ENCODE results near the gene UBA52.

The UBA52 gene

DNA sequence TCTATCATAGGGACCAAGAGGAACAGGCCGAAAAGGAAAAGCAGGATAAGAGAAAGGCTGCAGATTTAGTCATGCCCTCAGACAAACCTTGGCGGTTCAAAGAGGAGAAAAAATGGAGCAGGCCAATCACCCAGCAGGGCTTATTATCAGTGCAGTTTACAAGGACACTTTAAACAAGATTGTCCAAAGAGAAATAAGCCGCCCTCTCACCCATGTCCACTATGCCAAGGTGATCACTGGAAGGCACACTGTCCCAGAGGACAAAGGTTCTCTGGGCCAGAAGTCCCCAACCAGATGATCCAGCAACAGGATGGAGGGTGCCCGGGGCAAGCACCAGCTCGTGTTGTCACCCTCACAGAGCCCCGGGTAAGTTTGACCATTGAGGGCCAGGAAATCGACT, 8.7 kb downstream of the UBA52 start:
- TF ChIP-seq EZH2 (optimal IDR thresholded peaks at IDR 0.05; ENCODE audit: low read depth, low read length) = no peak
- TF ChIP-seq, protein P1, sequence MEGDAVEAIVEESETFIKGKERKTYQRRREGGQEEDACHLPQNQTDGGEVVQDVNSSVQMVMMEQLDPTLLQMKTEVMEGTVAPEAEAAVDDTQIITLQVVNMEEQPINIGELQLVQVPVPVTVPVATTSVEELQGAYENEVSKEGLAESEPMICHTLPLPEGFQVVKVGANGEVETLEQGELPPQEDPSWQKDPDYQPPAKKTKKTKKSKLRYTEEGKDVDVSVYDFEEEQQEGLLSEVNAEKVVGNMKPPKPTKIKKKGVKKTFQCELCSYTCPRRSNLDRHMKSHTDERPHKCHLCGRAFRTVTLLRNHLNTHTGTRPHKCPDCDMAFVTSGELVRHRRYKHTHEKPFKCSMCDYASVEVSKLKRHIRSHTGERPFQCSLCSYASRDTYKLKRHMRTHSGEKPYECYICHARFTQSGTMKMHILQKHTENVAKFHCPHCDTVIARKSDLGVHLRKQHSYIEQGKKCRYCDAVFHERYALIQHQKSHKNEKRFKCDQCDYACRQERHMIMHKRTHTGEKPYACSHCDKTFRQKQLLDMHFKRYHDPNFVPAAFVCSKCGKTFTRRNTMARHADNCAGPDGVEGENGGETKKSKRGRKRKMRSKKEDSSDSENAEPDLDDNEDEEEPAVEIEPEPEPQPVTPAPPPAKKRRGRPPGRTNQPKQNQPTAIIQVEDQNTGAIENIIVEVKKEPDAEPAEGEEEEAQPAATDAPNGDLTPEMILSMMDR (IDR thresholded peaks at IDR 0.05; ENCODE audit: low read length) = no peak
- no peak for TF ChIP-seq EZH2phosphoT487 (IDR thresholded peaks at IDR 0.05; ENCODE audit: low read length)

DNA sequence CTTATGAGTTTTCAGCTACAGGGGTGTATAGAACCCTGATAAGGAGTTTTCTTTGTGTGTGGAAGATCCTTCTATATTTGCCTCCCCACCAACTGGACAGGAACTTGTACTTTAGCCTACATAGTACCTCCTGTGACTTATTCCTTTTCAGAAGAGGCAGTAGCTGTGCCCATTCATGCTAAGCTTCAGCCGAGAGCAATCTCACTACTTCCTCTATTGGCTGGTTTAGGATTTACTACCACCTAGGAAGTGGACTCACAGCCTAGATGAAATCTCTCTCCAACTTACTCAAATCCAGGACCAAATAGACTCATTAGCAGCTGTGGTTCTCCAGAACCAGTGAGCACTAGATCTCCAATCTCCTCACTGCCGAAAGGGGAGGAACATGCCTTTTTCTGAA, 14.6 kb downstream of the UBA52 start:
- Histone ChIP-seq H3K4me2 (ENCODE audit: low read depth, low read length) (no peak overlapping the region), H3K9me3 (replicated peaks; ENCODE audit: insufficient read depth, low read length) (no peaks in the 10 kb centered on the region), H3K4me3 (ENCODE audit: low read length) (no peak overlapping the region), H3K36me3 (replicated peaks; ENCODE audit: insufficient read depth, low read length) (0 out of 2 replicates have a peak, but pooled peaks cover 7% of the 10 kb centered on the region), H3K4me1 (ENCODE audit: low read length) (peaks cover 10% of the 10 kb centered on the region), H3F3A (ENCODE audit: insufficient read depth, low read length) (peaks cover 17% of the 10 kb centered on the region), H2AFZ (ENCODE audit: low read length) (no peak overlapping the region), H3K9ac (ENCODE audit: low read length) (no peak overlapping the region), H3K79me2 (ENCODE audit: low read length) (peaks cover 16% of the 10 kb centered on the region), H3K27ac (ENCODE audit: low read length) (no peak overlapping the region), H4K20me1 (ENCODE audit: insufficient read depth, low read length) (no peaks in the 10 kb centered on the region), H3K27me3 (replicated peaks; ENCODE audit: insufficient read depth, low read length) (peaks cover 22% of the 10 kb centered on the region), H3K9me2 (replicated peaks; ENCODE audit: insufficient read depth, low read length) (no peaks in the 10 kb centered on the region)
- TF ChIP-seq EZH2 (optimal IDR thresholded peaks at IDR 0.05; ENCODE audit: low read depth, low read length) (no peak), EZH2phosphoT487 (IDR thresholded peaks at IDR 0.05; ENCODE audit: low read length) (no peak)
- TF ChIP-seq, protein P1 (IDR thresholded peaks at IDR 0.05; ENCODE audit: low read length) = no peak
- DNase-seq = no peak

More for the DNA sequence above, 8.7 kb downstream of the UBA52 start:
- H3K27ac ChIP-seq (ENCODE audit: low read length) = no peak overlapping the region
- H3F3A ChIP-seq (ENCODE audit: insufficient read depth, low read length) = peaks cover 9% of the 10 kb centered on the region; the same call in 1 of the 2 replicates
- H3K4me2 ChIP-seq (ENCODE audit: low read depth, low read length) = no peak overlapping the region
- H3K79me2 ChIP-seq (ENCODE audit: low read length) = no peaks in the 10 kb centered on the region
- no peaks in the 10 kb centered on the region for H3K36me3 ChIP-seq (replicated peaks; ENCODE audit: insufficient read depth, low read length)
- no peaks in the 10 kb centered on the region for H3K9me3 ChIP-seq (replicated peaks; ENCODE audit: insufficient read depth, low read length)
- H3K4me1 ChIP-seq (ENCODE audit: low read length) = no peaks in the 10 kb centered on the region
- no peak overlapping the region for H3K9ac ChIP-seq (ENCODE audit: low read length)
- no peaks in the 10 kb centered on the region; the same call in 1 of the 2 replicates for H4K20me1 ChIP-seq (ENCODE audit: insufficient read depth, low read length)
- DNase-seq = no peak
- H2AFZ ChIP-seq (ENCODE audit: low read length) = no peak overlapping the region
- H3K9me2 ChIP-seq (replicated peaks; ENCODE audit: insufficient read depth, low read length) = no peaks in the 10 kb centered on the region
- no peak overlapping the region for H3K4me3 ChIP-seq (ENCODE audit: low read length)
- peaks cover 33% of the 10 kb centered on the region for H3K27me3 ChIP-seq (replicated peaks; ENCODE audit: insufficient read depth, low read length)

DNA sequence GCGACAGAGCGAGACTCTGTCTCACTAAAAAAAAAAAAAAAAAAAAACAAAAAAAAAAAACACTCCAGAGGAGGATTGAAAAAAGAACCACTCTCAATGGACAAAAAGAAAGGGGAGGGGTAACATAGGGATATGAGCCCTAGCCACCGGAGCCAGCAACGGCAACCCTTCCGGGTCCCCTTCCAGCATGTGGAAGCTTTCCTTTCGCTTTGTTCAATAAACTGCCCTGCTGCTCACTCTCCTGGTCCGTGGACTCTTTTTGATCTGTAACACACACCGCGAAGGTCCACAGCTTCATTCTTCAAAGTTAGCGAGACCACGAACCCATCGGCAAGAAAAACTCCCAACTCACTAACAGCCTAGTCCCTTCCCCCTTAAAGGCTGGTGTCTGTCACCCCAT, 15.9 kb downstream of the UBA52 start:
- no peak for DNase-seq
- TF ChIP-seq EZH2 (optimal IDR thresholded peaks at IDR 0.05; ENCODE audit: low read depth, low read length) = no peak
- TF ChIP-seq, protein P1 (IDR thresholded peaks at IDR 0.05; ENCODE audit: low read length) = no peak
- no peak for TF ChIP-seq EZH2phosphoT487 (IDR thresholded peaks at IDR 0.05; ENCODE audit: low read length)
- H3F3A ChIP-seq (ENCODE audit: insufficient read depth, low read length) = peaks cover 17% of the 10 kb centered on the region
- no peak overlapping the region for H3K4me3 ChIP-seq (ENCODE audit: low read length)
- peaks cover 15% of the 10 kb centered on the region for H3K27me3 ChIP-seq (replicated peaks; ENCODE audit: insufficient read depth, low read length)
- H2AFZ ChIP-seq (ENCODE audit: low read length) = no peak overlapping the region
- no peak overlapping the region for H3K4me2 ChIP-seq (ENCODE audit: low read depth, low read length)
- H4K20me1 ChIP-seq (ENCODE audit: insufficient read depth, low read length) = no peaks in the 10 kb centered on the region
- H3K9ac ChIP-seq (ENCODE audit: low read length) = no peak overlapping the region
- H3K79me2 ChIP-seq (ENCODE audit: low read length) = peaks cover 16% of the 10 kb centered on the region
- H3K4me1 ChIP-seq (ENCODE audit: low read length) = peaks cover 10% of the 10 kb centered on the region
- H3K9me3 ChIP-seq (replicated peaks; ENCODE audit: insufficient read depth, low read length) = no peaks in the 10 kb centered on the region
- 0 out of 2 replicates have a peak, but pooled peaks cover 7% of the 10 kb centered on the region for H3K36me3 ChIP-seq (replicated peaks; ENCODE audit: insufficient read depth, low read length)
- no peak overlapping the region for H3K27ac ChIP-seq (ENCODE audit: low read length)
- H3K9me2 ChIP-seq (replicated peaks; ENCODE audit: insufficient read depth, low read length) = no peaks in the 10 kb centered on the region

All from MM.1S (cell line).